KOPT-K1 (cell line): ENCODE data around the gene OXCT2.

Experiments used
- H3K27ac ChIP-seq: fragments of 200-600 bp; sonication (generic); 2 replicates; pipeline ENCODE4 v1.5.1; 2016; ENCODE audit warnings: antibody characterized with exemption, mild to moderate bottlenecking, low read depth, low read length; ENCODE audit not compliant: poor library complexity, severe bottlenecking
- H3K36me3 ChIP-seq: fragments of 200-600 bp; sonication (generic); 2 replicates; pipeline ENCODE4 v1.5.1; 2017; ENCODE audit warnings: antibody characterized with exemption, mild to moderate bottlenecking, low read length, moderate library complexity; ENCODE audit not compliant: insufficient read depth
- H3K9me3 ChIP-seq: fragments of 200-600 bp; sonication (generic); 2 replicates; pipeline ENCODE4 v1.5.1; 2017; ENCODE audit warnings: antibody characterized with exemption, low read length, mild to moderate bottlenecking; ENCODE audit not compliant: insufficient read depth, poor library complexity, severe bottlenecking

The OXCT2 gene

DNA sequence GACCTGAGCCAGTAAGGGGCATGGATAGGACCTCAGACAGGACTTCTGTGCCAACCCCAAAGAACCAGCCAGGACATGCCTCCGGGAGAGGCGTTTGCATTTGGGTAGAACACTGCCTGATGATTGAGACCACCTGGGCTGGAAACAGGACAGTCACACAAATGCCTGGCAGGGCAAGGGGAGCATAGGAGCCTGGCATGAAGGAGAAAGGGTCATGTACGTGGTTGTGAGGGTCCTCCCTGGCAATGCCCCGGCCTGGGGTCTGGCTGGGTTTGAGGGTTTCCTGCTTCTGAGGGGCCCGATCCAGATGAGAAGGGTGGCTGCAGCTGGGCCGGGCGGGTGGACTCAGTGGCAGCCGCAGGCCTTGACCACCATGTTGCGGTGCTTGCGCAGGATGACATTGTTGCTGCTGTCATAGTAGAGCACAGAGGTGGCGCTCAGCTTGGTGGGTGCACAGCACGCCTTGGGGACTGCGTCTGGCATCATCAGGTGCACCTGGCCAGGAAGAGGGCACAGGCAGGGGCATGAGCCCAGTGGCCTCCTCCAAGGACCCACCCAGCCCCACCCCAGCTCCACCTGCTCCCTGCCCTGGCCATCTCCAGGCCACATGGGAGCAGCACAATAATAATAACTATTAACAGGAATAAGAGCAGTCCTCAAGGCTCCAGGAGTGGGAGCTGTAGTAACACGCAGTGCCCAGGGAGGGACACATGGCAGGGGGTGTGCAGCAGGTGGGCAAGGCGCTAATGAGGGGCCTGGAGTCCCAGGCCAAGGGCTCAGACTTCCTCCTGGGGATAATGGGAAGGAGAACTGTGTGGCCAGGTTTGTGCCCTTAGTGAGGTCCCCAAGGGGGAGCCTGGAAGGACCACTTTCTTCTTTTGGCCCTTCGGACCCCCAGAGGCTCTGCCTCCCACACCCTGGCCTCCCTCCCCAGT is 10.8 kb downstream of the OXCT2 start:
- H3K36me3 ChIP-seq, result peaks cover 50% of the 10 kb centered on the region
- H3K27ac ChIP-seq, result no peak overlapping the region
- H3K9me3 ChIP-seq, result no peaks in the 10 kb centered on the region

DNA sequence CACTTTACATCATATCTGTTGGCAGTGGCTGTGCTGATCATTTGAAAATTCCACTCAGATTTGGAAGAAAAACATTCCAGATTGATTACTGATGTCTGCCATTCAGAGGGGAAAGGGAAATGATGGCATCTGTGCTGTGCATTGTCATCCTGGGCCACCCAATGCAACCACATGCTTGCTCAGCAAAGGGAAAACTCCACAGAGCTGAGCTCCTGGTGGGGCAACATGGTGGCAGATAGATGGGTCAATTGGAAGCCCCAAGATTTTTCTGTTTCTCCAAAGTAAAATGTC is 11.8 kb downstream of the OXCT2 start:
- Histone ChIP-seq H3K36me3 (peaks cover 59% of the 10 kb centered on the region), H3K27ac (no peak overlapping the region), H3K9me3 (no peaks in the 10 kb centered on the region)

DNA sequence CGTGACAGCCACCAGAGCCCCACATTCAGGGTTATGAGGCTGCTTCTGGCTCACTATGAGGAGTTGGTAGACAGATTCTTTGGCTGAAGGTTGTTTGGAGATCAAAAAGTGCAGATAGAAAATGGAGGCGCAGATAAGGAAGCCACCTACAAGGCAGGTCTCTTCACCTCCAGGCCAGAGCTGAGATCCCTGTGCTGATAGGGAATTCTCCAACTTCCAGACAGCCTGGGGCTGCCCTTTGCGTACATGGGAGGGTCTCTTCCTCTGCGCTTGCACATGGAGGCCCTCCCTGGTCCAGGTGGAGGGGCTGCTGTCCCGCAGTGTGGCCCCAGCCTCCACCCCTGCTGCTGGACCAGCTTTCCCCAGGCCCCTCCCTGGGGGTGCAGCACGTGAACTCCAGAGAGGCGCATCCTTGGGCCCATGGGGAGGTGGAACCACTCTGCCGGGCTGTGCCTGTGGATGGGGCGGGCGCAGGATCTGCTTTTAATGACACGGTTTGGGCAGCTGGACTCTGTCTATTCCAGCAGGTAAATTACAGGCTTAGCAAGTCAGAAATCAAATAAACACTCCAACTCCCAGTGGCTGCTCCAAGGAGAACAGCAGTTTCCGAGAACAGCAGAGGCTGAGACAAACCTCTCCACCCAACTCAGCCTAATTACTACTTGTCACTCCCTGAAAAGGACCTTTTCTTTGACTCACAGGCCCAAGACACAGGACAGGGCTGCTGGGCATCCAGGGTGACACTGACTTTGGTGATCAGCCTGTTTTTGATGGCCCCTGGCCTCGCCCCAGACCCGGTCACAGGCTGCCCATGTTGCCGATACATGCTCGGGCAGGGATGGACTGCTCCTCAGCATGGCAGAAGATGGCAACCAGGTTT is 12.4 kb downstream of the OXCT2 start:
- Histone ChIP-seq H3K9me3 (no peaks in the 10 kb centered on the region), H3K36me3 (peaks cover 65% of the 10 kb centered on the region), H3K27ac (no peak overlapping the region)

DNA sequence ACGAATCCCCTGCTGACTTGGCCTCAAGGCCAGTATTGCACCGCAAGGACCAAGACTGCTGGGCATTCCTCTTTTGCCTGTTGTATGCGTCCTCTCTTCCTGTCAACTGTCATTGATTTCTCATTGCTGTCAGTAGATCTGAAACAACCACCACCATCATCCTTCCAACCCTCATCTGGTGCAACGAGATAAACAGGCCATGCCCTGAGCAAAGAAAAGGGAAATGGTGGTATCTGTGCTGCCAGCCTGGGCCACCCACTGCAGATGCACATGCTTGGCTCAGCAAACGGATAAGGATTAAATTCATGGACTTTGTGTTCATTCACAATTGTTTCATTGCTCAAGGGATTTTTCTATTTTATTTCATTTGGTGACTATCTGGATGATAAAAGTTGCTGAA is 13.6 kb downstream of the OXCT2 start:
- H3K9me3 ChIP-seq, result no peaks in the 10 kb centered on the region
- H3K27ac ChIP-seq, result no peak overlapping the region
- H3K36me3 ChIP-seq, result peaks cover 78% of the 10 kb centered on the region

DNA sequence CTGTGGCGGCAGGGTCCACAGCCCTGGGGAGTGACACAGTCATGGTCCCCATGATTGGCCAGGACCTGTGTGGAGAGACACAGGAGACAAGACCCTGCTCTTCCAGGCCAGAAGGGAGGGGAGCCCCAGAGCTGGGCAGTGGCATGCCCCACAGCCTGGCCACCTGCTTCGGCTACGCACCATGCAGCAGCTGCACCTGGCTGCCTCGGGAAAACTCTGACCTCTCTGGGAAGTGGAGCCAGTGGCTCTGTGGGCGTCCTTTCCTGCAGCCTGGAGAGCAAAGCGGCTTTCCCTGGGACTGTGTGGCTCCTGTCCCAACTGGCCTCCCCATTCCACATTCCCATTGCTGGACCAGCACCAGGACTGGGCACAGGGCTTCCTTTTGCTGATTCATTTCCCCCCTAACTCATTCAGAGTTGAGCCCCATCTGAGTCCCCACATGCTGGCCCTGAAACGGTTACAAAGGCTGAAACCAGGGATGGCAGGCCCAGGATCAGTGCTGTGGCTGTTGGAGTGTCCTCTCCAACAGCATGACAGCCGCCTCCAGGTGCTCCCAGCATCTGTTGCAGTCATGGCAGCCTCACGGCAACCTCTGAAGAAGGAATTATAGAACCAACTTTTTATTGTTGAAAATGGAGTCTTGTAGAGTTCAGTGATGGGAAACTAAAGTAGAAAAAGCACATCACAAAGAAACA is 15.0 kb downstream of the OXCT2 start:
- Histone ChIP-seq H3K36me3 (peaks cover 89% of the 10 kb centered on the region), H3K9me3 (no peaks in the 10 kb centered on the region), H3K27ac (no peak overlapping the region)

DNA sequence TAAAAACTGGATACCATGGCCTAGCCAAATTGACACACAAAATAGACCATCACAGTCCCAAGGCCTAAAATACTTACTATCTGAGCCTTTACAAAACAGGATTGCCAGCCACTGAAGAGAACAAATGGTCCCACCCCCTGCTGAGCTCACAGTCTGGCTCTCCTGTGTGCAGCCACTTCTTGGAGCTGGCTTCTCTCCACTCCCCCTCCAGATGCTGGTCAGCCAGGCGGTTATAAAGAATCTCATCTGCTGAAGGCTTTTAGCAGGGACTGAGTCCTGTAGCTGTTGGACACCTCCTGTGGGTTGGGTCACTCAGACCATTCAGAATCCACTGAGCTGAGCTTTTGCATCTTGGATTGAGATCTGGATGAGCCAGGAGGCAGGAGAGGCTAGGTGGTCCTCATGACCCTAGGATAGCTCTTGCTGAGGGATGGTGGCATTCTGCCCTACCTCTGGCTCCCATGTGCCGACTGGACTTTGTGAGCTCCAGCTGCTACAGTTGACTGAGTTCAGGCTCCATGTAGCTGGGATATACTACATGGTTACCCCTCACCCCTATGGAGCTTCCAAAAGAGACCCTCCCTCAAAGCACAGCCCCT is 16.1 kb downstream of the OXCT2 start:
- no peaks in the 10 kb centered on the region for H3K9me3 ChIP-seq
- H3K36me3 ChIP-seq, result peaks cover 100% of the 10 kb centered on the region
- H3K27ac ChIP-seq, result no peak overlapping the region

DNA sequence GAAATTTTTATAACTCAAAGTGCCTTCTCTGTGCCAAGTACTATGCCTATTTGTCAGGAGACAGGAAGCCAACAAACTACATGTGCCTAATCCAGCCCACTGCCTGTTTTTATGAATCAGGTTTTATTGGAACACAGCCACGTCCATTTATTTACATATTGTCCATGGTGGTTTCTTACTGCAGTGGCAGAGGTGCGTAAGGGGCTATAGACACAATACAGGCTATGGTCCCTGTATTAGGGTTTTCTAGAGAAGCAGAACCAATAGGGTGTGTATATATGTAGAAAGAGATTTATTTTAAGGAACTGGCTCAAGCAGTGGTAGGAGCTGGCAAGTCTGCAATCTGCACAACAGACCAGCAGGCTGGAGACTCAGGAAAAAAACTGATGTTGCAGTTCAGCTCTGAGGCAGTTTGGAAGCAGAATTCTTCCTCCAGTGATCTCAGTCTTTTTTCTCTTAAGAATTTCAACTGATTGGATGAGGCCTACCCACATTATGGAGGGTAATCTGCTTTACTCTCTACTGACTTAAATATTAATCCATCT is 17.1 kb downstream of the OXCT2 start:
- Histone ChIP-seq H3K9me3 (no peaks in the 10 kb centered on the region), H3K36me3 (peaks cover 100% of the 10 kb centered on the region), H3K27ac (no peak overlapping the region)

DNA sequence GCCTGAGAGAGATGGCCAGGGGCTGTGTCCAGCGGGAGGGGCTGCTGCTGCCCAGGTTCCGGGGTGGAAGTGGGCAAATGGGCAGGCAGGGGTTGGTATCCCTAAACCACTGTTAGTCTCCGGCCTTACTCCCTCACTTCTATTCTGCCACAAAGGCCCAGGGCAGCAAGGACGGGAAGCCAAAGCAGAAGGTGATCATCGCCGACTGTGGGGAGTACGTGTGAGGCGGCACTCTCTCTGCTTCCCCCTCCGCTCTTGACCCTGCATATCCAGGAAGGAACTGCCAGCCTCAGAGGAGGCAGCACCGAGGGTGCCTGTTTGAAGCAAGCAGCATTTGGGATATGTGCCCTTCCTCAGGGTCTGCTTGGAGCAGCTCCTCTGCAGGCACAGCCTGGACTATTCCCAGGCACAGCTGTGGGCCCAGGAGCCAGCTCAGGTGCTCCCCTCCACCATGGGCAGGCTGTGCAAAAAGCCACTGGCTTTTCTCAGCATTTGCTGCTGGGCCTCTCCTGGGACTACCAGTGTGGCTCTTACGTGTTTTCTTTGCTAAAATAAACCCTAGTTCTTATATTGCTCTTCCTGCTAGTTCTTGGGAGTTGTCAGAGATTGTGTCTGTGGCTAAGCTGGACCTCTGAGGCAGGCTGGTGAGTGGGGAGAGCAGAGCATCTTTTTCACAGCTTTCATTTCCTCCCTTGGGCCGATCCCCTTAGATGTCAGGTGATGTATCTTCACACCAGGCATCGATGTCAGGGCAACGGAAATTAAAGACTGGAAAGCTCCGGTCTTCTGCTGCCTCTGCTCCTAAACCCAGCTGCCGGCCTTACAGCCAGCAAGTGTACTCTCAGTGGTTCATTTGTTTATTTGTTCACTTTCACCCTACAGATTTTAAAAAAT is 17.8 kb downstream of the OXCT2 start:
- H3K9me3 ChIP-seq, result no peaks in the 10 kb centered on the region
- H3K27ac ChIP-seq, result no peak overlapping the region
- H3K36me3 ChIP-seq, result peaks cover 100% of the 10 kb centered on the region

DNA sequence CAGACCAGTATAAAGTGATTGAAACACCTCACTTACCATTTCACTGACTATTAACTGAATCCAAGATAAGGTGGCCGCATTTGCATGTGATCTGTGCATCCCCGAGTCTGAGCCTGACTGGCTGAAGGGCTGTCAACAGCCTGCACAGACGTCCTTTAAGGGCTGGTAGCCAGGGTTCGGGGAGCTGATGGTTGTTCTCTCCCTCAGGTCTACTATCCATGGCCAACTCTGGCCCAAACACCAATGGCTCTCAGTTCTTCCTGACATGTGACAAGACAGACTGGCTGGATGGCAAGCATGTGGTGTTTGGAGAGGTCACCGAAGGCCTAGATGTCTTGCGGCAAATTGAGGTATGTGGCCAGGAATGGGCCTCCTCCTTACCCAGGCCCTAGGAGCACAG is 18.4 kb downstream of the OXCT2 start:
- Histone ChIP-seq H3K36me3 (peaks cover 100% of the 10 kb centered on the region), H3K9me3 (no peaks in the 10 kb centered on the region), H3K27ac (no peak overlapping the region)

DNA sequence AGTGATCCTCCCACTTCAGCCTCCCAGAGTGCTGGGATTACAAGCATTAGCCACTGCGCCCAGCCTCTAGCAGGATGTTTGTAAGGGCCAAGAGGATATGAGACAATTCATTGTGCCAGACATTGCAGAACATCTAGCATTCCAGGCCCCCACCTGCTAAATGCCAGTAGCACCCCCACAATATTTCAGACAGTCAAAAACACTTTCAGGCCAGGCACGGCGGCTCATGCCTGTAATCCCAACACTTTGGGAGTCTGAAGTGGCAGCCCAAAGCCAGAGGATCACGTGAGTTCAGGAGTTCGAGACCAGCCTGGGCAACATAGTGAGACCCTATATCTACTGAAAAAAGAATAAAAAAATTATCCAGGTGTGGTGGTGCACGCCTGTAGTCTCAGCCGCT is 19.6 kb downstream of the OXCT2 start:
- Histone ChIP-seq H3K36me3 (peaks cover 100% of the 10 kb centered on the region), H3K9me3 (no peaks in the 10 kb centered on the region)

DNA sequence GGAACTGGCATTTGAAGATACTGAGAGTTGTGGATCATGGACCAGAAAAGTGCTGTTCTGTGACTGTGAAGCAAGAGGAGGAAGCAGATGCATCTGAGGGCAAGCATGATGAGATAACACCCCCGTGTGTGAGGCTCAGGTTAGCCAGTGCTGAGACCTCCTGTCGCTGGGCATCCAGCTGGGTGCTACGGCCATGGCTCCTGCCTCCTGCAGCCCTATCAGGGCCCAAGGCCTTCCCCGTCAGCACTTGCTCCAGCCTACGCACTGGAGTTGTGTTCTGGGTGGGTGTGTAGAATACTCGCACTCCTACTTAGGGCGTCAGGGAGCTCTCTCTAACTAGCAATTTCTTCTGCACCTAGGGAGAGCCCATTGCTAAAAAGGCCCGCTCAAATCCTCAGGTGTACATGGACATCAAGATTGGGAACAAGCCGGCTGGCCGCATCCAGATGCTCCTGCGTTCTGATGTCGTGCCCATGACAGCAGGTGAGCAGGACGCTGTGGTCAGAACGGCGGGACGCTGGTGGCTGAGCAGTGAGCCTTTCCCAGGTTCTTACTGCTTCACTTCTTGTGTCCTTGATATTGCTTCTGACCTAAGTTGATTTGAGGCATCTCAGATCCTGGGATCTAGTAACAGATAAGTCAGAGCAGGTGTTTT is 26.0 kb downstream of the OXCT2 start:
- Histone ChIP-seq H3K9me3 (no peaks in the 10 kb centered on the region), H3K27ac (no peak overlapping the region), H3K36me3 (peaks cover 95% of the 10 kb centered on the region)

More for the DNA sequence above, 19.6 kb downstream of the OXCT2 start:
- H3K27ac ChIP-seq, result no peak overlapping the region

DNA sequence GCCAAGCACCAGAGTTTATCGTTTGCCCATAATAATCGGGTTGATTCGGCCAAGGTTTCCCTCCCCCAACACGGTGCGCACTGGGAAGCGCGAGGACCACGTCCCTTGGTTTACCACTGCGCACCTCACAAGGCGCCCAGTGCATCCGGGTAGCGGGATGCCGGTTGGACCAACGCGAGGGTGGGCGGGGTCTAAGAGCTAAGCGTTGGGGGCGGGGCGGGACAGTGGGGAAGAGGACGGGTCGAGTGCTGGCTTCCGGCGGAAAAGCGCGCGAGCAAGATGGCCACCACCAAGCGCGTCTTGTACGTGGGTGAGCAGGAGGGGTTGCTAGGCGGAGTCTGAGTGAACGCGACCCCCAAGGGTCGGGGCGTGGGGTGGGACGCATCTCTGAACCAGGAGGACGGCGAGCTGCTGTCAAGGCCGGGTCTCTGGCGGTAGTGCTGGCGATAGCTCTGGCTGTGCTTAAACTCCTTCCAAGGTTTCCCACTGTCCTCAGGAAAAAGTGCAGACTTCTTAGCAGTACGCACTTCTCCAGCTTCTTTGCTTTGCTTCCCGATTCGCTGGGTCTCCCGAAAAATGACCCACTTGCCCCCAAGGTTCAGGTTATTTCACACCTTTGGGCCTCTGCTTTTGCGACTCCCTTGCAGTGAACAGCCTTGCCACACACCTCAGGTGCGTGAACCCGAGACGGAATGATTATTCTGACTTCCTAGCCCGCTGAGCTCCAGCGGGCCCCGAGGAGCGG is 32.4 kb downstream of the OXCT2 start, which contains the start of gene PPIE:
TSS of gene PPIE (plus strand) at position 261 of the 745 bp plus-strand sequence. CDS start at position 280, 19 bp downstream.
- H3K27ac ChIP-seq, result peak within 1 kb of the TSS; percentile 75
- peaks cover 37% of the 10 kb centered on the region for H3K36me3 ChIP-seq

More for the DNA sequence above, 32.4 kb downstream of the OXCT2 start, which contains the start of gene PPIE:
- no peaks in the 10 kb centered on the region for H3K9me3 ChIP-seq
